HG03442 (cell line): Measurements from ENCODE around the gene RPL34.

ENCODE experiments used
- ATAC-seq: cut with Tn5 transposase; IDR thresholded peaks from one replicate; pipeline ENCODE4 v1.9.1; 2021; ENCODE audit warnings: mild to moderate bottlenecking, moderate library complexity; ENCODE audit not compliant: unreplicated experiment

Gene RPL34

GRCh38 chr4:108622828-108623227, 2.5 kb downstream of the RPL34 start:
- ATAC-seq, result no peak

GRCh38 chr4:108624263-108625056, 4.1 kb downstream of the RPL34 start:
- no peak for ATAC-seq

- ATAC-seq, result no peak
Measured at GRCh38 chr4:108626056-108626455, 5.7 kb downstream of the RPL34 start.

- ATAC-seq, result no peak
Measured at GRCh38 chr4:108628411-108628810, 8.0 kb downstream of the RPL34 start.

- ATAC-seq, result no peak
Measured at GRCh38 chr4:108635070-108635655, 14.8 kb downstream of the RPL34 start.

GRCh38 chr4:108636246-108636645, 15.9 kb downstream of the RPL34 start:
- ATAC-seq, result no peak

GRCh38 chr4:108637856-108638255, 17.5 kb downstream of the RPL34 start:
- no peak for ATAC-seq

GRCh38 chr4:108644237-108644636, 23.9 kb downstream of the RPL34 start:
- ATAC-seq, result no peak

GRCh38 chr4:108646706-108647105, 26.3 kb downstream of the RPL34 start:
- ATAC-seq, result no peak

GRCh38 chr4:108649863-108650211, 29.5 kb downstream of the RPL34 start:
- peak; percentile 12 for ATAC-seq

GRCh38 chr4:108650212-108651013, 30.0 kb downstream of the RPL34 start, which contains the start of gene OSTC:
OSTC (plus strand) TSS chr4:108650599; CDS start chr4:108650656, 57 bp downstream.
- peak; percentile 90 for ATAC-seq

- no peak for ATAC-seq
Measured at GRCh38 chr4:108651014-108651791, 30.8 kb downstream of the RPL34 start.

GRCh38 chr4:108662629-108663028, 42.3 kb downstream of the RPL34 start:
- no peak for ATAC-seq

GRCh38 chr4:108674356-108674977, 54.1 kb downstream of the RPL34 start:
- ATAC-seq, result no peak
